ENCODE data around the gene LGI1.

Gene LGI1

DNA sequence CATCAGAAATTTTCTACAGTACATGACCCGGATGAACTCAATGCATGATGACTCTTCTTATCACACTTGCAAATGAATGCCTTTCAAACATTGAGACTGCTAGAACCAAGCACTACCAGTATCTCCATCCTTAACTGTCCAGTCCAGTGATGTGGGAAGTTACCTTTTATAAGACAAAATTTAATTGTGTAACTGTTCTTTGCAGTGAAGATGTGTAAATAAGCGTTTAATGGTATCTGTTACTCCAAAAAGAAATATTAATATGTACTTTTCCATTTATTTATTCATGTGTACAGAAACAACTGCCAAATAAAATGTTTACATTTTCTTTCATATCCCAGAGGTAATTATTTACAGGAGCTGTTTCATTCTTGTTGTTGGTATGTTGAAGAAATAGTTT is 40.1 kb downstream of the LGI1 start:
- H3K36me3 ChIP-seq (ENCODE audit: control insufficient read depth, insufficient read depth, low read length): no peaks in the 10 kb centered on the region
- no peaks in the 10 kb centered on the region for H3K27me3 ChIP-seq (ENCODE audit: insufficient read depth, low read length, poor library complexity)
- H2BK120ac ChIP-seq (ENCODE audit: low read depth, low read length): no peak overlapping the region
- no peak overlapping the region for H2BK5ac ChIP-seq (ENCODE audit: low read length)
- H3K4me2 ChIP-seq (ENCODE audit: low read length): no peak overlapping the region
- no peak overlapping the region for H2AK5ac ChIP-seq (ENCODE audit: low read length)
- no peak overlapping the region for H3K4ac ChIP-seq (ENCODE audit: low read depth, low read length)
- H4K5ac ChIP-seq (ENCODE audit: low read length): no peak overlapping the region
- DNase-seq: no peak
- no CpG with 5 or more reads among the region's 2 CpGs for whole genome bisulfite sequencing (ENCODE audit: extremely low coverage, insufficient coverage, low lambda C conversion rate)
- H3K9ac ChIP-seq (ENCODE audit: low read length): no peak overlapping the region
- no peaks in the 10 kb centered on the region for H3K79me2 ChIP-seq (ENCODE audit: control insufficient read depth, insufficient read depth, low read length)
- H3K56ac ChIP-seq (ENCODE audit: low read length): no peak overlapping the region
- no peak overlapping the region for H4K8ac ChIP-seq (ENCODE audit: low read depth, low read length)
- H2BK15ac ChIP-seq (replicated peaks; ENCODE audit: low read depth): no peak overlapping the region
- no peak overlapping the region for H3K27ac ChIP-seq (ENCODE audit: low read depth, low read length)
- H3K18ac ChIP-seq (ENCODE audit: low read length): no peak overlapping the region
- no peaks in the 10 kb centered on the region for H3K79me1 ChIP-seq (ENCODE audit: low read length)
- no peak overlapping the region for H3K4me3 ChIP-seq (ENCODE audit: low read length)
- H3K23ac ChIP-seq (ENCODE audit: low read length): no peak overlapping the region
- H3K4me1 ChIP-seq (ENCODE audit: control insufficient read depth, low read depth, low read length): no peaks in the 10 kb centered on the region

DNA sequence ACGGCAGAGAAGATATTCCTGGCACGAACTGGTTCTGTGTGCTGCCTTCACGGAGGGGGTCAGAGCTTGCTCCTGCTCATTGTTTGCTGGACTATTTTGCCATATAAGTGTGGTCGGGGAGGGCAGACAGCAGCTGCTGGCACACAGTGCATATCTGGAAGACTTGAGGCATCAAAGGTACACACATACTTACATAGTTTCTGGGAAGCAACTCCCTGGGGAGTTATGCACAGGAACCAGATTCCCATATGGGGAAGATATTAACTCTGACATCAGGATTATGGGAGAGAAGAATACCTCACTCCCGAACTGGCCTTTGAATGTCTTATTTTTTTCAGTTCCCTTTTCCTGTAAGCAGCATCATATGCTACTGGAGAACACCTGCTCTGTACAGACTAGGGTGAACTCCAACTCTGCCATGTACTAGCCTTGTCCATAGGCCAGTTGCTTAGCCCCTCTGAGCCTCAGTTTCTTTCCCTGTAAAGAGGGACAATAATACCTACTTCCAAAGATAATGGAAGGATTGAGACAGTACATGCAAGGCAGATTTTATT is 41.5 kb downstream of the LGI1 start:
- no CpG with 5 or more reads among the region's 5 CpGs for WGBS (ENCODE audit: extremely low coverage, insufficient coverage, low lambda C conversion rate)
- Histone ChIP-seq H2BK15ac (replicated peaks; ENCODE audit: low read depth) (no peak overlapping the region), H3K4me3 (ENCODE audit: low read length) (no peak overlapping the region), H3K79me1 (ENCODE audit: low read length) (no peaks in the 10 kb centered on the region), H3K4me2 (ENCODE audit: low read length) (no peak overlapping the region), H3K23ac (ENCODE audit: low read length) (no peak overlapping the region), H3K27ac (ENCODE audit: low read depth, low read length) (no peak overlapping the region), H3K79me2 (ENCODE audit: control insufficient read depth, insufficient read depth, low read length) (no peaks in the 10 kb centered on the region), H4K5ac (ENCODE audit: low read length) (no peak overlapping the region), H3K56ac (ENCODE audit: low read length) (no peak overlapping the region), H3K18ac (ENCODE audit: low read length) (no peak overlapping the region), H4K8ac (ENCODE audit: low read depth, low read length) (no peak overlapping the region), H3K36me3 (ENCODE audit: control insufficient read depth, insufficient read depth, low read length) (no peaks in the 10 kb centered on the region), H2BK5ac (ENCODE audit: low read length) (no peak overlapping the region), H3K27me3 (ENCODE audit: insufficient read depth, low read length, poor library complexity) (no peaks in the 10 kb centered on the region), H3K4me1 (ENCODE audit: control insufficient read depth, low read depth, low read length) (no peaks in the 10 kb centered on the region), H3K9ac (ENCODE audit: low read length) (no peak overlapping the region), H2BK120ac (ENCODE audit: low read depth, low read length) (no peak overlapping the region), H3K4ac (ENCODE audit: low read depth, low read length) (no peak overlapping the region), H2AK5ac (ENCODE audit: low read length) (no peak overlapping the region)
- DNase-seq: no peak

DNA sequence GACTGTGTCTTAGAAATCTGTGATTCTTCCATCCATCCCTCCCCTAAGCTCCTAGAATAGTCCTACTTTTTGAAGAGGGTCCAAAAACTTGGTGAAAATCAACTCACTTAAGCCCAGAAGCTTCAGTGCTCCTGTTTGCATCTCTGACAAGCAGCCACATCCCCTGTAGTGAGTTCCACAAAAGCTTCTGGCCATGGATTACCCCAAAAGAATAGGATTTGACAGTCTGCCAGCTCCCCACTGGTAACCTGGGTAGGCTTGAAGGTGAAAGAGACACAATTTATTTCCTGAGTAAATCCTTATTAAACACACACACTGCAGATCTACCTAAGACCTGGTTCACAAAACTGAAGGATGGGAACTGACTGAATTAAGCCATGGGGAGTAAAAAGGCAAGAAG is 46.5 kb downstream of the LGI1 start:
- H3K23ac ChIP-seq (ENCODE audit: low read length): no peak overlapping the region
- no peaks in the 10 kb centered on the region for H3K4me1 ChIP-seq (ENCODE audit: control insufficient read depth, low read depth, low read length)
- H3K27me3 ChIP-seq (ENCODE audit: insufficient read depth, low read length, poor library complexity): no peaks in the 10 kb centered on the region
- H3K4me2 ChIP-seq (ENCODE audit: low read length): no peak overlapping the region
- no peak overlapping the region for H3K27ac ChIP-seq (ENCODE audit: low read depth, low read length)
- no peak overlapping the region for H2BK5ac ChIP-seq (ENCODE audit: low read length)
- no peaks in the 10 kb centered on the region for H3K36me3 ChIP-seq (ENCODE audit: control insufficient read depth, insufficient read depth, low read length)
- no peaks in the 10 kb centered on the region for H3K79me1 ChIP-seq (ENCODE audit: low read length)
- H3K4me3 ChIP-seq (ENCODE audit: low read length): no peak overlapping the region
- H2BK120ac ChIP-seq (ENCODE audit: low read depth, low read length): no peak overlapping the region
- no peak for DNase-seq
- no peak overlapping the region for H3K18ac ChIP-seq (ENCODE audit: low read length)
- no peak overlapping the region for H2AK5ac ChIP-seq (ENCODE audit: low read length)
- H4K5ac ChIP-seq (ENCODE audit: low read length): no peak overlapping the region
- H4K8ac ChIP-seq (ENCODE audit: low read depth, low read length): no peak overlapping the region
- no peak overlapping the region for H3K9ac ChIP-seq (ENCODE audit: low read length)
- H3K56ac ChIP-seq (ENCODE audit: low read length): no peak overlapping the region
- no peaks in the 10 kb centered on the region for H3K79me2 ChIP-seq (ENCODE audit: control insufficient read depth, insufficient read depth, low read length)
- no peak overlapping the region for H2BK15ac ChIP-seq (replicated peaks; ENCODE audit: low read depth)
- H3K4ac ChIP-seq (ENCODE audit: low read depth, low read length): no peak overlapping the region

DNA sequence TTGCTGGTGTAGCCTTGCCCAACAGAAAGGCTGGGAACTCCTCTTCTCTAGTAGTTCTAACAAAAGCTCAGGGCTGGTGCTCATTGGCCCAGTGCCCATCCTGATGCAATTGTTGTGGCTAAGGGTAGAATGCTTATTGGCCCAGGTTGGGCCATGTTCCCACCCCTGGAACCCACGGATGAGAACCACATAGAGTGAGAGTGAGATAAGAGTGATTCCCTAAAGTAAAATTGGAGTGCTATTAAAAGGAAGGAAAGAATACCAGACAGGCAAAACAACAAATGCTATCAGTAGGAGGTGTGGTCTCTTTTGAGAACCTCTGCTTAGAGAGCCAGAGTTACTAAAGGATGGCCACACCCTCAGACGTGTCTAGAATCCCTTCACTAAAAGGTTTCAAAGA is 49.2 kb downstream of the LGI1 start:
- H3K4ac ChIP-seq (ENCODE audit: low read depth, low read length): no peak overlapping the region
- no peak overlapping the region for H3K23ac ChIP-seq (ENCODE audit: low read length)
- no peak overlapping the region for H2BK120ac ChIP-seq (ENCODE audit: low read depth, low read length)
- H3K18ac ChIP-seq (ENCODE audit: low read length): no peak overlapping the region
- H4K5ac ChIP-seq (ENCODE audit: low read length): no peak overlapping the region
- H3K27ac ChIP-seq (ENCODE audit: low read depth, low read length): no peak overlapping the region
- no peak overlapping the region for H3K4me3 ChIP-seq (ENCODE audit: low read length)
- no peak overlapping the region for H3K56ac ChIP-seq (ENCODE audit: low read length)
- DNase-seq: no peak
- H3K9ac ChIP-seq (ENCODE audit: low read length): no peak overlapping the region
- no peaks in the 10 kb centered on the region for H3K27me3 ChIP-seq (ENCODE audit: insufficient read depth, low read length, poor library complexity)
- no peak overlapping the region for H2BK15ac ChIP-seq (replicated peaks; ENCODE audit: low read depth)
- H2BK5ac ChIP-seq (ENCODE audit: low read length): no peak overlapping the region
- no peak overlapping the region for H2AK5ac ChIP-seq (ENCODE audit: low read length)
- H3K79me1 ChIP-seq (ENCODE audit: low read length): no peaks in the 10 kb centered on the region
- no peaks in the 10 kb centered on the region for H3K36me3 ChIP-seq (ENCODE audit: control insufficient read depth, insufficient read depth, low read length)
- H3K4me1 ChIP-seq (ENCODE audit: control insufficient read depth, low read depth, low read length): no peaks in the 10 kb centered on the region
- H4K8ac ChIP-seq (ENCODE audit: low read depth, low read length): no peak overlapping the region
- no peaks in the 10 kb centered on the region for H3K79me2 ChIP-seq (ENCODE audit: control insufficient read depth, insufficient read depth, low read length)
- no peak overlapping the region for H3K4me2 ChIP-seq (ENCODE audit: low read length)
- WGBS (ENCODE audit: extremely low coverage, insufficient coverage, low lambda C conversion rate): no CpG with 5 or more reads among the region's 2 CpGs

DNA sequence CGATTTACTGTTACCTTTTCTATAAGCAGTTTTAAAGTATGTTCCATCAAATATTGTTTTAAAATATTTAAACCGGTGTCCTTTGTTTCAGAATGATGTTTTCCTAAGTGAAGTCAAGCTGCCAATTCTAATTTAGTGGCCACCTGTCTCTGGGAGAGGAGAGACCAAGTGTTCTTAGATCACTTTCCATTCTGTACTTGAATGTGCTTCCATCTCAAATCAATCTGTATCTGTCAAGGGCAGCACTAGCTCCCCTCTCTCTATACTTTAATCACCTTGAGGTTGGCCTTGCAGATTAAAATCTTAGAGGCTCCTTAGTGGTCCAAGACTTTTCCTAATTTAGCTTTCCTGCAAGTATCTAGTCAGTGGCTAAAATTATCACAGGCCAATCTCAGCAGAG is 49.6 kb downstream of the LGI1 start:
- WGBS (ENCODE audit: extremely low coverage, insufficient coverage, low lambda C conversion rate): no CpG with 5 or more reads among the region's 2 CpGs
- Histone ChIP-seq H3K4me1 (ENCODE audit: control insufficient read depth, low read depth, low read length) (no peaks in the 10 kb centered on the region), H3K23ac (ENCODE audit: low read length) (no peak overlapping the region), H4K8ac (ENCODE audit: low read depth, low read length) (no peak overlapping the region), H3K79me2 (ENCODE audit: control insufficient read depth, insufficient read depth, low read length) (no peaks in the 10 kb centered on the region), H2AK5ac (ENCODE audit: low read length) (no peak overlapping the region), H2BK15ac (replicated peaks; ENCODE audit: low read depth) (no peak overlapping the region), H3K56ac (ENCODE audit: low read length) (no peak overlapping the region), H3K79me1 (ENCODE audit: low read length) (no peaks in the 10 kb centered on the region), H2BK5ac (ENCODE audit: low read length) (no peak overlapping the region), H2BK120ac (ENCODE audit: low read depth, low read length) (no peak overlapping the region), H3K4me2 (ENCODE audit: low read length) (no peak overlapping the region), H3K4ac (ENCODE audit: low read depth, low read length) (no peak overlapping the region), H4K5ac (ENCODE audit: low read length) (no peak overlapping the region), H3K27me3 (ENCODE audit: insufficient read depth, low read length, poor library complexity) (no peaks in the 10 kb centered on the region), H3K36me3 (ENCODE audit: control insufficient read depth, insufficient read depth, low read length) (no peaks in the 10 kb centered on the region), H3K9ac (ENCODE audit: low read length) (no peak overlapping the region), H3K18ac (ENCODE audit: low read length) (no peak overlapping the region), H3K27ac (ENCODE audit: low read depth, low read length) (no peak overlapping the region), H3K4me3 (ENCODE audit: low read length) (no peak overlapping the region)
- DNase-seq: no peak

DNA sequence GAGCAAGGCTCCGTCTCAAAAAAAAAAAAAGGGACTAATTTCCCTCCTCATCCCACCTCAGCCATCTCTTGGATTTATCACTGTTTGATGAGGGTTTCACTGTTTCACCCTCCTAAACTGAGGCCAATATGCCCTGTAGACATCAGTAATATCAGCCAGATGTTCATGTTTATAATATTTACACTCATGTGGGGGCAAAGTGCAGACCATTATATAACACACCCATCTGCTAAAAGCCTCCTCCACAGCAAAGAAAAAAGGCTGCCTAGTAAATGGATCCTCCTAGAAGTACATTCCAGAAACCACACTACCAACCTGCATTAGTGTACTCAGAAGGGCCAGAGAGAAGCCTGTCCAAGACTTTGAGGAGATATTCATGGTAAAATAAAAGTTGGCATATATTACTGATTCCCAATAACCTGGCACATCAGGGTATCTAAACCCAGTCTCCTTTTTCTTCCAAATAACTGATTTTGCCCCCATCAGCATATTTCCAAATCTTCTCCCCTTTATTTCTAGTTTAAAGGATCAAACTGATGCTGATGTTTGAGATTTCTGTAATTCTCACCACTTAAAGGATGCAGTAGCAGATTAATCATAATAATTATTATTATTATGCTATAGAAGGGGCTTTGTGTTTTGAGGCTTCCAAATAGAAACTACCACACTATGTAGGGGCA is 55.1 kb downstream of the LGI1 start:
- Histone ChIP-seq H3K56ac (ENCODE audit: low read length) (no peak overlapping the region), H3K4me1 (ENCODE audit: control insufficient read depth, low read depth, low read length) (no peaks in the 10 kb centered on the region), H3K4me3 (ENCODE audit: low read length) (no peak overlapping the region), H2BK15ac (replicated peaks; ENCODE audit: low read depth) (no peak overlapping the region), H3K27ac (ENCODE audit: low read depth, low read length) (no peak overlapping the region), H4K5ac (ENCODE audit: low read length) (no peak overlapping the region), H3K79me2 (ENCODE audit: control insufficient read depth, insufficient read depth, low read length) (no peaks in the 10 kb centered on the region), H3K23ac (ENCODE audit: low read length) (no peak overlapping the region), H3K18ac (ENCODE audit: low read length) (no peak overlapping the region), H3K27me3 (ENCODE audit: insufficient read depth, low read length, poor library complexity) (no peaks in the 10 kb centered on the region), H2BK120ac (ENCODE audit: low read depth, low read length) (no peak overlapping the region), H3K36me3 (ENCODE audit: control insufficient read depth, insufficient read depth, low read length) (no peaks in the 10 kb centered on the region), H3K4ac (ENCODE audit: low read depth, low read length) (no peak overlapping the region), H3K9ac (ENCODE audit: low read length) (no peak overlapping the region), H4K8ac (ENCODE audit: low read depth, low read length) (no peak overlapping the region), H2BK5ac (ENCODE audit: low read length) (no peak overlapping the region), H3K4me2 (ENCODE audit: low read length) (no peak overlapping the region), H3K79me1 (ENCODE audit: low read length) (no peaks in the 10 kb centered on the region), H2AK5ac (ENCODE audit: low read length) (no peak overlapping the region)
- DNase-seq: no peak
- WGBS (ENCODE audit: extremely low coverage, insufficient coverage, low lambda C conversion rate): no CpG with 5 or more reads among the region's 1 CpG
